HL-60 (cell line): ENCODE data around the gene HMCES.

Source experiments
- POLR2AphosphoS5 ChIP-seq: IDR thresholded peaks from 2 replicates; pipeline ENCODE4 v1.6.1; 2012; ENCODE audit warnings: low read depth
- SPI1 ChIP-seq: IDR thresholded peaks from 2 replicates; pipeline ENCODE4 v1.6.1; 2012; ENCODE audit warnings: low read depth, mild to moderate bottlenecking, borderline replicate concordance
- TF ChIP-seq, protein P1 (sequence below): IDR thresholded peaks from one replicate; pipeline ENCODE4 v1.5.1; 2011; ENCODE audit warnings: low read length, control low read depth, inconsistent platforms; ENCODE audit not compliant: insufficient read depth

DNA sequence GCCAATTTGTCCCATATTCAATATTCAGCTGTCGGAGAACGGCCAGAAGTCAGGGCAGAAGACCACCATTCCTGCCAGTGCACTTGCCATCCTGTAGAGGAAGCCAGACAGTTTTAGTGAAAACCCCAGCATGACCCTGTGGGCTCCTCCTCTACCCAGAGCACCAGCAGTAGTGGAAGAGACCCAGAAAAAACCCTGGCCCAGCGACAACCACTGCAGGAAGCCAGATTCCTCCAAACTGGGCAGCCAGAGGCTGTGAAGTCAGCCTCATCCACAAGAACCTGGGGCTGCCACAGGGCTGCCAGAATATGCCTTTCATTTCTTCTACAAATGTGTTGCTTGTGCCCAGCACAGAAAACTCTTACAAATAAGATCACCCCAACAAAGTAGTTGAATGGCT, 67.3 kb downstream of the HMCES start:
- TF ChIP-seq, protein P1, sequence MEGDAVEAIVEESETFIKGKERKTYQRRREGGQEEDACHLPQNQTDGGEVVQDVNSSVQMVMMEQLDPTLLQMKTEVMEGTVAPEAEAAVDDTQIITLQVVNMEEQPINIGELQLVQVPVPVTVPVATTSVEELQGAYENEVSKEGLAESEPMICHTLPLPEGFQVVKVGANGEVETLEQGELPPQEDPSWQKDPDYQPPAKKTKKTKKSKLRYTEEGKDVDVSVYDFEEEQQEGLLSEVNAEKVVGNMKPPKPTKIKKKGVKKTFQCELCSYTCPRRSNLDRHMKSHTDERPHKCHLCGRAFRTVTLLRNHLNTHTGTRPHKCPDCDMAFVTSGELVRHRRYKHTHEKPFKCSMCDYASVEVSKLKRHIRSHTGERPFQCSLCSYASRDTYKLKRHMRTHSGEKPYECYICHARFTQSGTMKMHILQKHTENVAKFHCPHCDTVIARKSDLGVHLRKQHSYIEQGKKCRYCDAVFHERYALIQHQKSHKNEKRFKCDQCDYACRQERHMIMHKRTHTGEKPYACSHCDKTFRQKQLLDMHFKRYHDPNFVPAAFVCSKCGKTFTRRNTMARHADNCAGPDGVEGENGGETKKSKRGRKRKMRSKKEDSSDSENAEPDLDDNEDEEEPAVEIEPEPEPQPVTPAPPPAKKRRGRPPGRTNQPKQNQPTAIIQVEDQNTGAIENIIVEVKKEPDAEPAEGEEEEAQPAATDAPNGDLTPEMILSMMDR: no peak
- TF ChIP-seq POLR2AphosphoS5 (no peak), SPI1 (no peak)
